Suprapubic skin (tissue), 4 donors: ENCODE data around the gene ZBTB49. TPM values are rescaled to one million over a fixed set of nuclear protein-coding genes. Genes with fewer than 3 reads are reported as not detected.

Source experiments
- DNase-seq, 2 donors: peaks; one replicate each; pipeline ENCODE4 v3.0.0-alpha.2; 2019; ENCODE audit warnings: low spot score in 2 of 2
- H3K27ac ChIP-seq: fragments of 200-600 bp; sonication (generic); one replicate; pipeline ENCODE4 v1.5.1; 2019
- H3K27me3 ChIP-seq: fragments of 200-600 bp; sonication (generic); one replicate; pipeline ENCODE4 v1.5.1; 2019
- H3K36me3 ChIP-seq: fragments of 200-600 bp; sonication (generic); one replicate; pipeline ENCODE4 v1.5.1; 2019
- H3K4me1 ChIP-seq: fragments of 200-600 bp; sonication (generic); one replicate; pipeline ENCODE4 v1.5.1; 2019
- H3K4me3 ChIP-seq: fragments of 200-600 bp; sonication (generic); one replicate; pipeline ENCODE4 v1.5.1; 2019; ENCODE audit warnings: mild to moderate bottlenecking
- H3K9me3 ChIP-seq: fragments of 200-600 bp; sonication (generic); one replicate; pipeline ENCODE4 v1.5.1; 2019
- EP300 ChIP-seq: sonication (generic); formaldehyde crosslinking; IDR thresholded peaks from one replicate; pipeline ENCODE4 v1.6.1; 2017; ENCODE audit warnings: antibody characterized with exemption
- POLR2A ChIP-seq, 2 donors: fragments of 450-650 bp; IDR thresholded peaks; one replicate each; pipeline ENCODE4 v1.6.1; 2017; ENCODE audit warnings: antibody characterized with exemption in 2 of 2, mild to moderate bottlenecking in 2 of 2, moderate library complexity in 2 of 2
- POLR2AphosphoS5 ChIP-seq, 3 donors: sonication (generic); formaldehyde crosslinking; IDR thresholded peaks; one replicate each; pipeline ENCODE4 v1.6.1; 2017; ENCODE audit warnings: antibody characterized with exemption in 3 of 3
- WGBS: methylation state at CpG from one replicate; pipeline ENCODE4 v1.1.5; 2018; 5-methylcytosine and 5-hydroxymethylcytosine counted together
- total RNA-seq, 4 donors: library from RNA; depleted of rRNA; stranded (reverse); fragments of >200 nt; gene quantifications; one replicate each; pipeline ENCODE4 v1.1.0, GENCODE V29; 2016
- TF ChIP-seq, protein P1 (sequence below), 2 donors: fragments of 200-600 bp in 1 of 2; fragments of 450-650 bp in 1 of 2; sonication (generic) in 1 of 2; IDR thresholded peaks; one replicate each; pipeline ENCODE4 v1.5.1; 2016 to 2019; ENCODE audit warnings: antibody characterized with exemption in 2 of 2, mild to moderate bottlenecking in 1 of 2, moderate library complexity in 1 of 2

The ZBTB49 gene
- total RNA-seq, 4 donors from 2014 or later = 3.6 to 11.2 (median 7.1) TPM

DNA sequence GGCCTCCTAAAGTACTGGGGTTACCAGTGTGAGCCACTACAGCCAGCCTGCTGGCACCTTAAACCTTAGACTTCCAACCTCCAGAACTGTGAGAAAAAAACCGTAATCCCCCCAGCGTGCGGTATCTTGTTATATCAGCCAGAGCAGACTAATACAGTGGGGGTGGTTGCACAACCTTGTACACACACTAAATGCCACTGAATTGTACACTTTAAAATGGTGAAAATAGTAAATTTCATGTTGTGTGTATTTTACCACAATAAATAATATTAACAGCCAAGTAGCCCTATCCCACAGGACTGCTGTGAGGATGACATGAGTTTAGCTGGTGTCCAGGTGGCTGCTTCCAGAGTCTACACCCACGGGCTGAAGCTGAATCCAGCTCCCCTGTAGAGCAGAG, 38.8 kb downstream of the ZBTB49 start:
- Histone ChIP-seq H3K36me3 (no peaks in the 10 kb centered on the region), H3K4me3 (no peak overlapping the region), H3K4me1 (no peaks in the 10 kb centered on the region), H3K9me3 (no peaks in the 10 kb centered on the region), H3K27me3 (no peaks in the 10 kb centered on the region), H3K27ac (no peak overlapping the region)
- DNase-seq = peak in 1 of 2 donors; percentile 26
- no peak for TF ChIP-seq POLR2A (IDR thresholded peaks at IDR 0.05)
- 96% methylated on average over 4 of the region's 4 CpGs for WGBS

DNA sequence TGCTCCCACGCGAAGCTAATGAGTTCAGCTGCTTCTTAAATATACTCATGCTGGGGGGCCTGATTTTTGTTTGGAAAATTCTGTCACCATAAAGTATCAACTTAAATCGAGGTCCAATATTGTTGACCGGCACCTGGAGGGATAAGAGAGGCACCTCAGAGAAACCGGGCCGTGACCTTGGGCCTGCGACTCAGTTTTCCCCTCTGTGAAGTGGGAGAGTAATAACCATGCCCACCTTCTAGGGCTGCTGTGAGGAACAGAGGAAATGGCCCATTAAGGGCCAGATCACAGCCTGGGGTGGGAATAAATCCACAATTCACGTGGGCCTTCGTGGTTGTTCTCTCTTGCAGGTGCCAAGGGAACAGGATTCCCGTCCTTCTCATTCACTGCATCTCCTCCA, 39.4 kb downstream of the ZBTB49 start:
- Histone ChIP-seq H3K27me3 (no peaks in the 10 kb centered on the region), H3K36me3 (no peaks in the 10 kb centered on the region), H3K9me3 (no peaks in the 10 kb centered on the region), H3K4me3 (no peak overlapping the region), H3K27ac (no peak overlapping the region), H3K4me1 (no peaks in the 10 kb centered on the region)
- 94% methylated on average over 10 of the region's 10 CpGs for WGBS
- DNase-seq = no peak
- TF ChIP-seq POLR2AphosphoS5 (IDR thresholded peaks at IDR 0.05) (no peak), EP300 (no peak), POLR2A (IDR thresholded peaks at IDR 0.05) (no peak)
- TF ChIP-seq, protein P1, sequence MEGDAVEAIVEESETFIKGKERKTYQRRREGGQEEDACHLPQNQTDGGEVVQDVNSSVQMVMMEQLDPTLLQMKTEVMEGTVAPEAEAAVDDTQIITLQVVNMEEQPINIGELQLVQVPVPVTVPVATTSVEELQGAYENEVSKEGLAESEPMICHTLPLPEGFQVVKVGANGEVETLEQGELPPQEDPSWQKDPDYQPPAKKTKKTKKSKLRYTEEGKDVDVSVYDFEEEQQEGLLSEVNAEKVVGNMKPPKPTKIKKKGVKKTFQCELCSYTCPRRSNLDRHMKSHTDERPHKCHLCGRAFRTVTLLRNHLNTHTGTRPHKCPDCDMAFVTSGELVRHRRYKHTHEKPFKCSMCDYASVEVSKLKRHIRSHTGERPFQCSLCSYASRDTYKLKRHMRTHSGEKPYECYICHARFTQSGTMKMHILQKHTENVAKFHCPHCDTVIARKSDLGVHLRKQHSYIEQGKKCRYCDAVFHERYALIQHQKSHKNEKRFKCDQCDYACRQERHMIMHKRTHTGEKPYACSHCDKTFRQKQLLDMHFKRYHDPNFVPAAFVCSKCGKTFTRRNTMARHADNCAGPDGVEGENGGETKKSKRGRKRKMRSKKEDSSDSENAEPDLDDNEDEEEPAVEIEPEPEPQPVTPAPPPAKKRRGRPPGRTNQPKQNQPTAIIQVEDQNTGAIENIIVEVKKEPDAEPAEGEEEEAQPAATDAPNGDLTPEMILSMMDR (IDR thresholded peaks at IDR 0.05) = no peak

DNA sequence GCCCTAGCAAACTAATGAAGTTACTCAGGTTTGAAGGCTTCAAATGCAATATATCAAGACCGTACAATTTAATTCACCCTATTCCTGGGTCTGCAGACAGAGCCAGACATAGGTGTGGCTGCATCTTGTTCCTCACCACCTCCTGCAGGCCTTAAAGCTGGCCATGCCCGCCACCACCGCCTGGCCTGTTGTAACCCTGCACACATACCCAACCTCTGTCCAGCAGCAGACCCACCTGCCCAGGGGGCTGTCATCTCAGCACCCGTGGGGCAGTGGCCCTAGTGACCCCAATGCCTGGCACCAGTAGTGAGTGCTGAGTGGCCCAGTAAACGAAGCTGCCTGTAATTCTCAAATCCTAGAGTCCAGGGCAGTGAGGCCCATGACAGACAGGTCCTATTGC, 40.7 kb downstream of the ZBTB49 start:
- H3K4me1 ChIP-seq = no peaks in the 10 kb centered on the region
- H3K27ac ChIP-seq = no peak overlapping the region
- TF ChIP-seq, protein P1 (IDR thresholded peaks at IDR 0.05) = no peak
- TF ChIP-seq POLR2A (IDR thresholded peaks at IDR 0.05) (no peak), POLR2AphosphoS5 (IDR thresholded peaks at IDR 0.05) (no peak), EP300 (no peak)
- no peak overlapping the region for H3K4me3 ChIP-seq
- H3K27me3 ChIP-seq = no peaks in the 10 kb centered on the region
- H3K36me3 ChIP-seq = no peaks in the 10 kb centered on the region
- no peak for DNase-seq
- WGBS = 98% methylated on average over 5 of the region's 5 CpGs
- no peaks in the 10 kb centered on the region for H3K9me3 ChIP-seq

DNA sequence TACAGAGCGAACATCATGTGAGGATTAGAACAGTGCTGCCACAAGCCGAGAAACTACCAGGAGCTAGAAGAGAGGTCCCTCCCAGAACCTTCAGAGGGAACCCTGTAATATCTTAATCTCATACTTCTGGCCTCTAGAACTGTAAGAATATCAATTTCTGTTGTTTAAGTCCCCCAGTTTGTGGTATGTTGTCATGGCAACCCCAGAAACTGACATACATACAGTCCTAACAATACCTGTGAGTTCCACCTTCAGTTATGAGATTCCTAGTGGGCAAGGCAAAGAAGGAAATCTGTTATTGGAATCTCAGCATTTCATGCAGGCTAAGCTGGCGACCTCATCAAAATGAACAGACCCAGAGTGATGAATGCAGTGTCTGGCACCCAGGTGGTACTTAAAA, 42.5 kb downstream of the ZBTB49 start:
- no peaks in the 10 kb centered on the region for H3K36me3 ChIP-seq
- DNase-seq = no peak
- TF ChIP-seq POLR2A (IDR thresholded peaks at IDR 0.05) (no peak), POLR2AphosphoS5 (IDR thresholded peaks at IDR 0.05) (no peak), EP300 (no peak)
- TF ChIP-seq, protein P1 (IDR thresholded peaks at IDR 0.05) = no peak
- H3K4me1 ChIP-seq = no peaks in the 10 kb centered on the region
- H3K9me3 ChIP-seq = no peaks in the 10 kb centered on the region
- no peaks in the 10 kb centered on the region for H3K27me3 ChIP-seq
- WGBS = 83% methylated on average over 3 of the region's 3 CpGs
- no peak overlapping the region for H3K4me3 ChIP-seq
- H3K27ac ChIP-seq = no peak overlapping the region

DNA sequence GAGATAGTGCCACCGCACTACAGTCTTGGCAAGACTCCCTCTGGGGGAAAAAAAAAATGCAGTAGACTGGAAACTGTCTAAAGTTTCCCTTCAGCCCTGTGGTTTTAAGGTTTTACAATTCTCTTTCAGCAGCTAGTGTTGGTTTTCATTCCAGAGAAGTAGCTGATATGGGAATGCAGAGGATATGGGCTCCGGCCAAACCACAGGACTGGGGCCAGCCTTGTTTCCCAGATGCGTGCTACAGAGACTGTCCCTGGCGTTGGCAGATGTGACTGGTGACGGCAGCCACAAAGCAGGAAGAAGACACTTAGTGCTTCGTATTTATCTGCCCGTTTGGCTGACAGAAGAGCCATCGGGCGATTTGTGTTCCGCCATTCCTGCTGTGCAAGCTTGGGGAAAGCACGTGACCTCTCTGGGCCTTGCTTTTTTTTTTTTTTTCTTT, 43.2 kb downstream of the ZBTB49 start:
- WGBS = 39% methylated on average over 11 of the region's 11 CpGs
- Histone ChIP-seq H3K36me3 (no peaks in the 10 kb centered on the region), H3K27ac (no peak overlapping the region), H3K4me3 (no peak overlapping the region), H3K9me3 (no peaks in the 10 kb centered on the region), H3K4me1 (no peaks in the 10 kb centered on the region), H3K27me3 (no peaks in the 10 kb centered on the region)
- TF ChIP-seq POLR2AphosphoS5 (IDR thresholded peaks at IDR 0.05) (no peak), EP300 (no peak), POLR2A (IDR thresholded peaks at IDR 0.05) (no peak)
- TF ChIP-seq, protein P1 (IDR thresholded peaks at IDR 0.05) = no peak
- DNase-seq = no peak
